Upper lobe of left lung (tissue), 4 donors: ENCODE measurements around the gene TMEM94.

Experiments used
- POLR2A ChIP-seq, 4 donors: fragments of 450-650 bp; IDR thresholded peaks; one replicate each; pipeline ENCODE4 v1.5.1; 2016 to 2017; ENCODE audit warnings: antibody characterized with exemption in 4 of 4, mild to moderate bottlenecking in 2 of 4
- POLR2AphosphoS5 ChIP-seq, 2 donors: sonication (generic); formaldehyde crosslinking; IDR thresholded peaks; one replicate each; pipeline ENCODE4 v1.5.1; 2017; ENCODE audit warnings: antibody characterized with exemption in 2 of 2
- TF ChIP-seq, protein P1 (sequence below), 6 experiments: fragments of 450-650 bp in 4 of 6; fragments of 200-600 bp in 2 of 6; sonication (generic) in 2 of 6; IDR thresholded peaks; one replicate each; pipeline ENCODE4 v1.5.1; 2016 to 2019; ENCODE audit warnings: antibody characterized with exemption in 6 of 6

- TF ChIP-seq, protein P1, sequence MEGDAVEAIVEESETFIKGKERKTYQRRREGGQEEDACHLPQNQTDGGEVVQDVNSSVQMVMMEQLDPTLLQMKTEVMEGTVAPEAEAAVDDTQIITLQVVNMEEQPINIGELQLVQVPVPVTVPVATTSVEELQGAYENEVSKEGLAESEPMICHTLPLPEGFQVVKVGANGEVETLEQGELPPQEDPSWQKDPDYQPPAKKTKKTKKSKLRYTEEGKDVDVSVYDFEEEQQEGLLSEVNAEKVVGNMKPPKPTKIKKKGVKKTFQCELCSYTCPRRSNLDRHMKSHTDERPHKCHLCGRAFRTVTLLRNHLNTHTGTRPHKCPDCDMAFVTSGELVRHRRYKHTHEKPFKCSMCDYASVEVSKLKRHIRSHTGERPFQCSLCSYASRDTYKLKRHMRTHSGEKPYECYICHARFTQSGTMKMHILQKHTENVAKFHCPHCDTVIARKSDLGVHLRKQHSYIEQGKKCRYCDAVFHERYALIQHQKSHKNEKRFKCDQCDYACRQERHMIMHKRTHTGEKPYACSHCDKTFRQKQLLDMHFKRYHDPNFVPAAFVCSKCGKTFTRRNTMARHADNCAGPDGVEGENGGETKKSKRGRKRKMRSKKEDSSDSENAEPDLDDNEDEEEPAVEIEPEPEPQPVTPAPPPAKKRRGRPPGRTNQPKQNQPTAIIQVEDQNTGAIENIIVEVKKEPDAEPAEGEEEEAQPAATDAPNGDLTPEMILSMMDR (IDR thresholded peaks at IDR 0.05): no peak
- TF ChIP-seq POLR2AphosphoS5 (IDR thresholded peaks at IDR 0.05) (no peak), POLR2A (IDR thresholded peaks at IDR 0.05) (no peak)
These were observed 18.3 kb downstream of the TMEM94 start for GRCh38 chr17:75474736-75475135.
